ENCODE measurements around the gene EEF1A2.

EEF1A2 gene

DNA sequence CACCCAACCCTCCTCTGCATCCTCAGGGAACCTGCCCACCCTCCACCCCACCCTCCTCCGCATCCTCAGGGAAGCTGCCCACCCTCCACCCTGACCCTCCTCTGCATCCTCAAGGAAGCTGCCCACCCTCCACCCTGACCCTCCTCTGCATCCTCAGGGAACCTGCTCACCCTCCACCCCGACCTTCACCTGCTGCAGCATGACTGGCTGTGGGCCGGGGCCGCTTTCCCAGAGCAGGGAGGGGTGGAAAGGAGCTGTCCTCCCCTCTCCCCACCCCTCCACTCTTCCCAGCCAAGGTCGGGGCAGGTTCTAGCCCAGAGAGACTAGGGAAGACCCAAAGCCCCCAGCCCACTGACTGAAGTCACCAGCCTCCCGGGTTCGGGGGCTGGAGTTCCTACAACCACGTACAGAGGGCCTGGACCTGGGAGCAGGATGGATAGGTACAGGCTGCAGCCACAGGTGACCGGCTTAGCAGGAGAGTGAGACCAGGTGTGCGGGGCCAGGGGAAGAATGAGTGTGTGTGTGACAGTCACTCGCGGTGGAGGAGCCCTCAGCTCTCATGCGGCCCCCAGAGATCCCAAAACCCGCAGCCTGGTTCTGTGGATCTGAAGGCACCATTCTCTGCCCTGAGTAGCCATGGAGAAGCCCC lies 11.6 kb downstream of the EEF1A2 start:
- Histone ChIP-seq H3F3A (ENCODE audit: insufficient read depth, low read length) (no peaks in the 10 kb centered on the region), H4K20me1 (ENCODE audit: insufficient read depth, low read length) (no peaks in the 10 kb centered on the region), H3K27ac (ENCODE audit: low read length) (no peak overlapping the region), H3K27me3 (replicated peaks; ENCODE audit: insufficient read depth, low read length) (peaks cover 83% of the 10 kb centered on the region), H3K36me3 (replicated peaks; ENCODE audit: insufficient read depth, low read length) (no peaks in the 10 kb centered on the region), H3K79me2 (ENCODE audit: low read length) (no peaks in the 10 kb centered on the region), H3K9ac (ENCODE audit: low read length) (no peak overlapping the region), H3K4me2 (ENCODE audit: low read depth, low read length) (no peak overlapping the region), H3K4me3 (ENCODE audit: low read length) (no peak overlapping the region), H3K9me3 (replicated peaks; ENCODE audit: insufficient read depth, low read length) (no peaks in the 10 kb centered on the region), H3K4me1 (ENCODE audit: low read length) (no peaks in the 10 kb centered on the region), H2AFZ (ENCODE audit: low read length) (no peak overlapping the region), H3K9me2 (replicated peaks; ENCODE audit: insufficient read depth, low read length) (no peaks in the 10 kb centered on the region)
- TF ChIP-seq, protein P1, sequence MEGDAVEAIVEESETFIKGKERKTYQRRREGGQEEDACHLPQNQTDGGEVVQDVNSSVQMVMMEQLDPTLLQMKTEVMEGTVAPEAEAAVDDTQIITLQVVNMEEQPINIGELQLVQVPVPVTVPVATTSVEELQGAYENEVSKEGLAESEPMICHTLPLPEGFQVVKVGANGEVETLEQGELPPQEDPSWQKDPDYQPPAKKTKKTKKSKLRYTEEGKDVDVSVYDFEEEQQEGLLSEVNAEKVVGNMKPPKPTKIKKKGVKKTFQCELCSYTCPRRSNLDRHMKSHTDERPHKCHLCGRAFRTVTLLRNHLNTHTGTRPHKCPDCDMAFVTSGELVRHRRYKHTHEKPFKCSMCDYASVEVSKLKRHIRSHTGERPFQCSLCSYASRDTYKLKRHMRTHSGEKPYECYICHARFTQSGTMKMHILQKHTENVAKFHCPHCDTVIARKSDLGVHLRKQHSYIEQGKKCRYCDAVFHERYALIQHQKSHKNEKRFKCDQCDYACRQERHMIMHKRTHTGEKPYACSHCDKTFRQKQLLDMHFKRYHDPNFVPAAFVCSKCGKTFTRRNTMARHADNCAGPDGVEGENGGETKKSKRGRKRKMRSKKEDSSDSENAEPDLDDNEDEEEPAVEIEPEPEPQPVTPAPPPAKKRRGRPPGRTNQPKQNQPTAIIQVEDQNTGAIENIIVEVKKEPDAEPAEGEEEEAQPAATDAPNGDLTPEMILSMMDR (IDR thresholded peaks at IDR 0.05; ENCODE audit: low read length), result no peak
- no peak for TF ChIP-seq EZH2phosphoT487 (IDR thresholded peaks at IDR 0.05; ENCODE audit: low read length)
- no peak for TF ChIP-seq EZH2 (optimal IDR thresholded peaks at IDR 0.05; ENCODE audit: low read depth, low read length)
- DNase-seq, result no peak

DNA sequence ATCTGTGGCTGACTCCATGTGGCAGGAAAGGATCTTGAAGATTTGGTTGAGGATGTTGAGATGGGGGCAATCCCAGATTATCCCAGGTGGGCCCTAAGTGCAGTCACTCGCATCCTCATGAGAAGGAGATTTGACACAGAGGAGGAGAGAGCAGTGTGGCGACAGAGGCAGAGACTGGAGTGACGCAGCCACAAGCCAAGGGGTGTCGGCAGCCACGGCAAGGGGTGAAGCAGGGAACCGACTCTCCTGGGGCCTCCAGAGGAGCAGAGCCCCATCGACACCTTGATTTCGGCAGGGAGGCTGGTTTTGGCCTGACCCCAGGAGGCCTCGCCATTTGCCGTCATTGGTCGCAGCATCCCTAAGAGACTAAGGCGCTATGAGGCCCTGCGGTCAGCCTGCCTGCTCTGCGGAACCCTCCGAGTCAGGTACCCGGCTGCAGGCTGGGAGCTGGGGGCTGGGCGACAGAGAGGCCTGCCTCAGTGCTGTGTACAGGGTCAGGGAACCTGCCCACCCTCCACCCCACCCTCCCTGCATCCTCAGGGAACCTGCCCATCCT lies 12.5 kb downstream of the EEF1A2 start:
- TF ChIP-seq, protein P1 (IDR thresholded peaks at IDR 0.05; ENCODE audit: low read length), result no peak
- TF ChIP-seq EZH2phosphoT487 (IDR thresholded peaks at IDR 0.05; ENCODE audit: low read length) (no peak), EZH2 (optimal IDR thresholded peaks at IDR 0.05; ENCODE audit: low read depth, low read length) (no peak)
- Histone ChIP-seq H3K27me3 (replicated peaks; ENCODE audit: insufficient read depth, low read length) (peaks cover 92% of the 10 kb centered on the region), H4K20me1 (ENCODE audit: insufficient read depth, low read length) (no peaks in the 10 kb centered on the region), H2AFZ (ENCODE audit: low read length) (no peak overlapping the region), H3K9ac (ENCODE audit: low read length) (no peak overlapping the region), H3K27ac (ENCODE audit: low read length) (no peak overlapping the region), H3F3A (ENCODE audit: insufficient read depth, low read length) (no peaks in the 10 kb centered on the region), H3K4me3 (ENCODE audit: low read length) (no peak overlapping the region), H3K36me3 (replicated peaks; ENCODE audit: insufficient read depth, low read length) (no peaks in the 10 kb centered on the region), H3K4me2 (ENCODE audit: low read depth, low read length) (no peak overlapping the region), H3K79me2 (ENCODE audit: low read length) (no peaks in the 10 kb centered on the region), H3K9me3 (replicated peaks; ENCODE audit: insufficient read depth, low read length) (no peaks in the 10 kb centered on the region), H3K9me2 (replicated peaks; ENCODE audit: insufficient read depth, low read length) (no peaks in the 10 kb centered on the region), H3K4me1 (ENCODE audit: low read length) (no peaks in the 10 kb centered on the region; the same call in 1 of the 2 replicates)
- DNase-seq, result no peak

DNA sequence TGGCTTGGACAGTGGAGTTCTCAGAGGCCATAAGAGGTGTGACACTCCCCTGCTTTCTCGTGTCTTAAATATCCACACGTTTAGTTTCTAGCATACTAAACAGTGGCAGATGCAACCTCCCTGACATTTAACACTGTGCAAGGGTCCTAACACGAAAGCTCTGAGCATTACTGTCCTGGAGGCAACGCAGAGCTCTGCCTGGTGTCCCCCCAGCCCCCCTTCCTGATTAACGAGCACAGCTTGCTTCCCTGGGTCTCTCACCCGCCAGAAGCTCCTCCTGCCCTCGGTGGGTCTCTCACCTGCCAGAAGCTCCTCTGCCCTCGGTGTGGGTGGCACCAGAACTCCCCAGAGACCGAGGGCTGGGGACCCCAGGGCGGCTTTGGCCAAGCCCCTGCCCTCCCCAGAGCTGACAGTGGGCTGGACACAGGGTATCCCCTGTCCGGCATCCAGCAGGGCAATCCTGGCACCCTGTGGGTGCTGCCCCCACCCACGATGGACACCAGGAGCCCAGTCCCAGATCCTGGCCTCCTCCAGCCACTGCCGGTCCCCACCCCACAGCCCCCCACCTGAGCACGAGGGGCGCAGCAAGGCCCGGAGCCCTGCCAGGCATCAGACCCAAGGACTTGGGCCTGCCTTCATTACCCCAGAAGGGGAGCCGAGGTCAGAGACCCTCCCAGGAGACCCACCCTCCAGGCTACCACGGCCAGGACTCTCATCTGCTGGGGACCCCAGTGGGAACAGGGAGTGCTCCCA lies 14.1 kb downstream of the EEF1A2 start:
- H3K4me2 ChIP-seq (ENCODE audit: low read depth, low read length), result no peak overlapping the region
- H3K4me1 ChIP-seq (ENCODE audit: low read length), result no peaks in the 10 kb centered on the region; the same call in 1 of the 2 replicates
- H3K27me3 ChIP-seq (replicated peaks; ENCODE audit: insufficient read depth, low read length), result peaks cover 94% of the 10 kb centered on the region
- no peaks in the 10 kb centered on the region for H4K20me1 ChIP-seq (ENCODE audit: insufficient read depth, low read length)
- no peak overlapping the region for H3K27ac ChIP-seq (ENCODE audit: low read length)
- H3K4me3 ChIP-seq (ENCODE audit: low read length), result no peak overlapping the region
- no peak for DNase-seq
- H3F3A ChIP-seq (ENCODE audit: insufficient read depth, low read length), result no peaks in the 10 kb centered on the region
- H2AFZ ChIP-seq (ENCODE audit: low read length), result no peak overlapping the region
- H3K9ac ChIP-seq (ENCODE audit: low read length), result no peak overlapping the region
- no peaks in the 10 kb centered on the region for H3K9me2 ChIP-seq (replicated peaks; ENCODE audit: insufficient read depth, low read length)
- no peaks in the 10 kb centered on the region for H3K36me3 ChIP-seq (replicated peaks; ENCODE audit: insufficient read depth, low read length)
- H3K79me2 ChIP-seq (ENCODE audit: low read length), result no peaks in the 10 kb centered on the region
- no peaks in the 10 kb centered on the region for H3K9me3 ChIP-seq (replicated peaks; ENCODE audit: insufficient read depth, low read length)
- TF ChIP-seq EZH2 (optimal IDR thresholded peaks at IDR 0.05; ENCODE audit: low read depth, low read length), result no peak
- TF ChIP-seq EZH2phosphoT487 (IDR thresholded peaks at IDR 0.05; ENCODE audit: low read length), result no peak
- TF ChIP-seq, protein P1 (IDR thresholded peaks at IDR 0.05; ENCODE audit: low read length), result no peak

Data from MM.1S (cell line).